ENCODE data around the gene HSPA5.
"Not testable (repeated sequence)": the region's sequence is repeated elsewhere in the genome, so short reads cannot be mapped to it uniquely, and the experiment has no call there.

Gene HSPA5

GRCh38 chr9:125241000-125241862 is at the start of gene HSPA5:
TSS of gene HSPA5 (minus strand) at chr9:125241343. CDS start at chr9:125241126, 217 bp downstream.
- peak within 1 kb of the TSS; percentile 94 for H3K4me3 ChIP-seq (ENCODE audit: low read depth, low read length)
- DNase-seq (ENCODE audit: low read depth), result peak; percentile 99

GRCh38 chr9:125286935-125287433 is 45.8 kb upstream of the HSPA5 start:
- not testable (repeated sequence) for H3K4me3 ChIP-seq (ENCODE audit: low read depth, low read length); DNase-seq (ENCODE audit: low read depth)

- no peak overlapping the region for H3K4me3 ChIP-seq (ENCODE audit: low read depth, low read length)
- no peak for DNase-seq (ENCODE audit: low read depth)
These were observed 43.7 kb upstream of the HSPA5 start for GRCh38 chr9:125284855-125285254.

- DNase-seq (ENCODE audit: low read depth), result no peak
- no peak overlapping the region for H3K4me3 ChIP-seq (ENCODE audit: low read depth, low read length)
These were observed 39.8 kb upstream of the HSPA5 start for GRCh38 chr9:125280945-125281344.

- H3K4me3 ChIP-seq (ENCODE audit: low read depth, low read length), result no peak overlapping the region
- DNase-seq (ENCODE audit: low read depth), result no peak
These were observed 36.3 kb upstream of the HSPA5 start for GRCh38 chr9:125277411-125277810.

- no peak overlapping the region for H3K4me3 ChIP-seq (ENCODE audit: low read depth, low read length)
- DNase-seq (ENCODE audit: low read depth), result no peak
These were observed 35.6 kb upstream of the HSPA5 start for GRCh38 chr9:125276771-125277170.

GRCh38 chr9:125272697-125273096 is 31.6 kb upstream of the HSPA5 start:
- no peak for DNase-seq (ENCODE audit: low read depth)
- H3K4me3 ChIP-seq (ENCODE audit: low read depth, low read length), result no peak overlapping the region

GRCh38 chr9:125271081-125271480 is 29.9 kb upstream of the HSPA5 start:
- no peak for DNase-seq (ENCODE audit: low read depth)
- no peak overlapping the region for H3K4me3 ChIP-seq (ENCODE audit: low read depth, low read length)

GRCh38 chr9:125269014-125269397 is 27.9 kb upstream of the HSPA5 start:
- no peak for DNase-seq (ENCODE audit: low read depth)

GRCh38 chr9:125268394-125269013 is 27.4 kb upstream of the HSPA5 start:
- no peak overlapping the region for H3K4me3 ChIP-seq (ENCODE audit: low read depth, low read length)
- no peak for DNase-seq (ENCODE audit: low read depth)

More at GRCh38 chr9:125269014-125269397, 27.9 kb upstream of the HSPA5 start:
- H3K4me3 ChIP-seq (ENCODE audit: low read depth, low read length), result no peak overlapping the region

GRCh38 chr9:125264068-125264467 is 22.9 kb upstream of the HSPA5 start:
- DNase-seq (ENCODE audit: low read depth), result not testable (repeated sequence)

GRCh38 chr9:125262294-125262991 is 21.3 kb upstream of the HSPA5 start:
- peak overlapping the region; percentile 95 for H3K4me3 ChIP-seq (ENCODE audit: low read depth, low read length)
- DNase-seq (ENCODE audit: low read depth), result no peak

More at GRCh38 chr9:125264068-125264467, 22.9 kb upstream of the HSPA5 start:
- not testable (repeated sequence) for H3K4me3 ChIP-seq (ENCODE audit: low read depth, low read length)

GRCh38 chr9:125261501-125262293 is 20.6 kb upstream of the HSPA5 start, which contains the start of gene GAPVD1:
TSS of gene GAPVD1 (plus strand) at chr9:125261826. CDS start at chr9:125298922, 37,096 bp downstream.
- DNase-seq (ENCODE audit: low read depth), result peak; percentile 36
- peak within 1 kb of the TSS; percentile 95 for H3K4me3 ChIP-seq (ENCODE audit: low read depth, low read length)

GRCh38 chr9:125260561-125260960 is 19.4 kb upstream of the HSPA5 start:
- peak; percentile 14 for DNase-seq (ENCODE audit: low read depth)
- H3K4me3 ChIP-seq (ENCODE audit: low read depth, low read length), result no peak overlapping the region

- DNase-seq (ENCODE audit: low read depth), result no peak
- no peak overlapping the region for H3K4me3 ChIP-seq (ENCODE audit: low read depth, low read length)
These were observed 17.8 kb upstream of the HSPA5 start for GRCh38 chr9:125258832-125259534.

- no peak for DNase-seq (ENCODE audit: low read depth)
- H3K4me3 ChIP-seq (ENCODE audit: low read depth, low read length), result no peak overlapping the region
These were observed 17.1 kb upstream of the HSPA5 start for GRCh38 chr9:125258160-125258785.

- no peak for DNase-seq (ENCODE audit: low read depth)
- H3K4me3 ChIP-seq (ENCODE audit: low read depth, low read length), result no peak overlapping the region
These were observed 14.7 kb upstream of the HSPA5 start for GRCh38 chr9:125255781-125256391.

- DNase-seq (ENCODE audit: low read depth), result no peak
- H3K4me3 ChIP-seq (ENCODE audit: low read depth, low read length), result no peak overlapping the region
These were observed 13.1 kb upstream of the HSPA5 start for GRCh38 chr9:125254231-125254630.

Measured in skeletal muscle cell (primary cell).